WTC11 (cell line): ENCODE results near the gene GRK6.

Experiments
- ELF4 ChIP-seq: sonication (generic); formaldehyde crosslinking; IDR thresholded peaks from 2 replicates; pipeline ENCODE4 v1.8.1; 2022; ENCODE audit warnings: low read depth, mild to moderate bottlenecking, moderate library complexity, missing genetic modification reagents
- TEAD4 ChIP-seq: sonication (generic); formaldehyde crosslinking; IDR thresholded peaks from 2 replicates; pipeline ENCODE4 v1.8.0; 2022; ENCODE audit warnings: mild to moderate bottlenecking, missing genetic modification reagents
- ZBTB21 ChIP-seq: sonication (generic); formaldehyde crosslinking; IDR thresholded peaks from 2 replicates; pipeline ENCODE4 v1.8.1; 2023; ENCODE audit warnings: mild to moderate bottlenecking, missing genetic modification reagents, borderline replicate concordance
- TF ChIP-seq, protein P1 (sequence below): sonication (generic); formaldehyde crosslinking; IDR thresholded peaks from 2 replicates; pipeline ENCODE4 v1.8.1; 2022; ENCODE audit warnings: low read depth, mild to moderate bottlenecking, moderate library complexity, missing genetic modification reagents, borderline replicate concordance
- TF ChIP-seq, protein P2 (sequence below): fragments of 200-600 bp; IDR thresholded peaks from 2 replicates; pipeline ENCODE4 v1.8.0; 2022; ENCODE audit warnings: antibody characterized with exemption
- TF ChIP-seq, protein P3 (sequence below): fragments of 250-450 bp; sonication (Bioruptor Pico); IDR thresholded peaks from 2 replicates; pipeline ENCODE4 v2.1.2; 2022; ENCODE audit warnings: mild to moderate bottlenecking, moderate library complexity

DNA sequence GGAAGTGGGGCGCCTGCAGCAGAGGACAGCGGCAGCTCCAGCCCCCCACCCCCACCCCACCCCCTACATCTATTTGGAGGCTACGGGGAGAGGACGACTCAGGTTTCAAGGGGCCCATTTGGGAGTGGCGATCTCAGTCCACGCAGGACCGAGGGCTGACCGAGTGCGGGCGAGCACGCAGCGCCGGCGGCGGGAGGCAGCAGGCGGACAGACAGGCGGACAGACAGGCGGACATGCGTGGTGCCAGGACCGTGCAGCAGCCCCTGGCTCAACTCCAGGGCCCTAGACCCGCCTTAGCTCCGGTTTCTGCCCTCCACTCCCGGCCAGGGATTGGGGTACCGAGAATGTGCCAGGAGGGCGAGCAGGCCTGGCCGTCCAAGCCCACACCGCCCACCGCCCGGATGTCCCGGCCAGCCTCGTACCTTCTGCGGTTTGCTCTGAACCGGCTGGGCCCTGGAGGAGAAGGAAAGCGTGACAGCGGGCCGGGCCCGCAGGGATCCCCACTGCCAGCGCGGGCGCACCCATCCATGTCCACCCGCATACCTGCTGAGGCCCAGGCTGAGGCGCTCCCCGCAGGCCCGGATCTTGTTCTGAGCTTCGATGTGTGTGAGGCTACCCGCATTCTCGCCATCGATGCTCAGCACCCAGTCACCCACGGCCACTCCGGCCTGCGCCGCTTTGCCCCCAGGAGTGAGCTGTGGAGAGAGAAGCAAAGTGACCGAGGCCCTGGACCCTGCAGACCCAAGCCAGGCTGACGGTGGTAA, 65.7 kb downstream of the GRK6 start:
- TF ChIP-seq, protein P1, sequence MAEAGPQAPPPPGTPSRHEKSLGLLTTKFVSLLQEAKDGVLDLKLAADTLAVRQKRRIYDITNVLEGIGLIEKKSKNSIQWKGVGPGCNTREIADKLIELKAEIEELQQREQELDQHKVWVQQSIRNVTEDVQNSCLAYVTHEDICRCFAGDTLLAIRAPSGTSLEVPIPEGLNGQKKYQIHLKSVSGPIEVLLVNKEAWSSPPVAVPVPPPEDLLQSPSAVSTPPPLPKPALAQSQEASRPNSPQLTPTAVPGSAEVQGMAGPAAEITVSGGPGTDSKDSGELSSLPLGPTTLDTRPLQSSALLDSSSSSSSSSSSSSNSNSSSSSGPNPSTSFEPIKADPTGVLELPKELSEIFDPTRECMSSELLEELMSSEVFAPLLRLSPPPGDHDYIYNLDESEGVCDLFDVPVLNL = no peak
- TF ChIP-seq ZBTB21 (CRISPR knock-in tag) (no peak), TEAD4 (CRISPR knock-in tag) (no peak), ELF4 (CRISPR knock-in tag) (no peak)
- TF ChIP-seq, protein P2, sequence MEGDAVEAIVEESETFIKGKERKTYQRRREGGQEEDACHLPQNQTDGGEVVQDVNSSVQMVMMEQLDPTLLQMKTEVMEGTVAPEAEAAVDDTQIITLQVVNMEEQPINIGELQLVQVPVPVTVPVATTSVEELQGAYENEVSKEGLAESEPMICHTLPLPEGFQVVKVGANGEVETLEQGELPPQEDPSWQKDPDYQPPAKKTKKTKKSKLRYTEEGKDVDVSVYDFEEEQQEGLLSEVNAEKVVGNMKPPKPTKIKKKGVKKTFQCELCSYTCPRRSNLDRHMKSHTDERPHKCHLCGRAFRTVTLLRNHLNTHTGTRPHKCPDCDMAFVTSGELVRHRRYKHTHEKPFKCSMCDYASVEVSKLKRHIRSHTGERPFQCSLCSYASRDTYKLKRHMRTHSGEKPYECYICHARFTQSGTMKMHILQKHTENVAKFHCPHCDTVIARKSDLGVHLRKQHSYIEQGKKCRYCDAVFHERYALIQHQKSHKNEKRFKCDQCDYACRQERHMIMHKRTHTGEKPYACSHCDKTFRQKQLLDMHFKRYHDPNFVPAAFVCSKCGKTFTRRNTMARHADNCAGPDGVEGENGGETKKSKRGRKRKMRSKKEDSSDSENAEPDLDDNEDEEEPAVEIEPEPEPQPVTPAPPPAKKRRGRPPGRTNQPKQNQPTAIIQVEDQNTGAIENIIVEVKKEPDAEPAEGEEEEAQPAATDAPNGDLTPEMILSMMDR = no peak
- TF ChIP-seq, protein P3, sequence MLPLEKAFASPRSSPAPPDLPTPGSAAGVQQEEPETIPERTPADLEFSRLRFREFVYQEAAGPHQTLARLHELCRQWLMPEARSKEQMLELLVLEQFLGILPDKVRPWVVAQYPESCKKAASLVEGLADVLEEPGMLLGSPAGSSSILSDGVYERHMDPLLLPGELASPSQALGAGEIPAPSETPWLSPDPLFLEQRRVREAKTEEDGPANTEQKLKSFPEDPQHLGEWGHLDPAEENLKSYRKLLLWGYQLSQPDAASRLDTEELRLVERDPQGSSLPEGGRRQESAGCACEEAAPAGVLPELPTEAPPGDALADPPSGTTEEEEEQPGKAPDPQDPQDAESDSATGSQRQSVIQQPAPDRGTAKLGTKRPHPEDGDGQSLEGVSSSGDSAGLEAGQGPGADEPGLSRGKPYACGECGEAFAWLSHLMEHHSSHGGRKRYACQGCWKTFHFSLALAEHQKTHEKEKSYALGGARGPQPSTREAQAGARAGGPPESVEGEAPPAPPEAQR (CRISPR knock-in tag) = no peak
